ENCODE results near the gene ZNF669.
"Not testable (repeated sequence)": the region's sequence is repeated elsewhere in the genome, so short reads cannot be mapped to it uniquely, and the experiment has no call there.

The ZNF669 gene

DNA sequence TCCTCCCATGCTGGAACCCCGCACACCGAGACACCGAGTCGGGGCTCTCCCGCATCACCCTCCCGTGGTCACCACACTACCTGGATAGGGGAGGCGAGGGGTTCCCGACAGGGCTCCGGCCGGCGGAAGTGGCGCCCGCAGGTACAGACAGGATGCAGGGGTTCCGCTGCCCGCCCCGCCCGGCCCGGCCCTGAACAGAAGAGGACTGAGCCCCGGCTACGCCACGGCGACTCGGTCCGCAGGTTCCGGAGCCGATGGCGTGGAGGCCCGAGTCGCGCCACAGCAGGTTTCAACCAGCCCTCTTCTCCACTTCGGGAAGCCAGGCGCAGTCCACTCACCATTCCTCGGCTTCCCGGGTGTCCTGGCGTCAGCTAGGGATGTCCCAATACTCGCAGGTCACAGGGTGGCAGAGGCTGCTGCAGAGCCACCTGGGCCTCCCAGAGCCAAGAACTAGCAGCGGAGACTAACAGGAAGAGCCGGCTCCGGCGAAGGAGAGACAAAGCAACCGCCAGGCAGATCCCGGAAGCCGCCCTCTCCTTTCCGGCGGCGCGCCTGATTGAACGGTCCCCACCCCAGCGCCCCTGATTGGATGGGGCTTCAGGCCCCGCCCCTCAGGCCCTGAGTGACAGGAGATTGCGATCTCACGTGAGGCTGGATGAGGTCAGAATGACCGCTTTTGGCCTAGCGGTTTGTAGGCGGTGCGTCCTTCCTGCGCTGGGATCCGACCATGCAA, at the start of gene ZNF669:
Gene ZNF669, minus strand, starts transcription at position 498 of the 733 bp plus-strand sequence. Its CDS starts 157 bp downstream, at position 341.
- peak; percentile 98 for DNase-seq (ENCODE audit: low spot score)

DNA sequence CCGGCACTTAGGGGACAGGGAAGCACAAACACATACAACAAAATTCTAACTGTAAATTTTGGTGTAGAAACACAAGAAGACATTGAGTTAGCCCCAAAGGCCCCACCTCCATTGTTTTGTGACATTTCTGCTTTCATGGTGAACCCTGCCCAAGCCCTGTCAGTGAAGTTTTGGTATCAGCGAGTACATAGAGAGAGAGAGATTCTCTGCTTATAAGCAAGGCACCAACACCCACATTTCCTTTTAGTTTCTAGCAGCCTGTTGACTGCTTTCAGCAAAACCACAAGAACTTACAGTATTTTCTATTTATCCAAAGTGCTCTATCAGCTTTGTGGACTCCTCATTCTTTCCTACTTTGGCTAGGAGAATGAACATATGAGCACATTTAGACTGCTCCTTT, 43.6 kb upstream of the ZNF669 start:
- DNase-seq (ENCODE audit: low spot score): no peak

DNA sequence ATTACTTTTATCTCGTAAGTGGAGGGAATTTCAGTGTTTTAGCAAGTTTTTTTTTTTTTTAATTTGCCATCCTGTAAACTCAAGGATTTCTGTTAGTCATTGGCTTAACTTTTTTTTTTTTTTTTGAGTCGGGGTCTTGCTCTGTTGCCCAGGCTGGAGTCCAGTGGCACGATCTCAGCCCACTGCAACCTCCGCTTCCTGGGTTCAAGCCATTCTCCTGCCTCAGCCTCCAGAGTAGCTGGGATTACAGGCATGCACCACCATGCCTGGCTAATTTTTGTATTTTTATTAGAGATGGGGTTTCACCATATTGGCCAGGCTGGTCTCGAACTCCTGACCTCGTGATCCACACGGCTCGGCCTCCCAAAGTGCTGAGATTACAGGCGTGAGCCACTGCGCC, 43.0 kb upstream of the ZNF669 start:
- not testable (repeated sequence) for DNase-seq (ENCODE audit: low spot score)

DNA sequence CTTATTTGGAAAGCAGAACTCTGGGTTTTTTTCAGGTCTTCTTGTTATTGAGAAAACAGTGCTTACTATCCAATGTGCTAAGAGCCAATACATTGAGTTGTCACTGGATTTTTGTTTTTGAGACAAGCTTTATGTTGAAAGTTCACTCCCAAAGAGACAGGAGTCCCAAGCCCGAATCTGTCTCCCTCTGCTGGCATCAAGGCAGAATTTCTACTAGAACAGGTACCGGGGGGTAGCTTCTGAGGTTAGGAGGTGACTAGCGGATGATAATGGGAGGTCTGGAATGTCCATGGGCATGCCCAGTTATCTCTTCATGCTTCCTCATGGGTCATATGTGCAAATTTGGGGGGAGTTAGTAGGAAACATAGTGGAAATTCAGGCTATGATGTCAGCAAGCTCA, 42.5 kb upstream of the ZNF669 start:
- no peak for DNase-seq (ENCODE audit: low spot score)

DNA sequence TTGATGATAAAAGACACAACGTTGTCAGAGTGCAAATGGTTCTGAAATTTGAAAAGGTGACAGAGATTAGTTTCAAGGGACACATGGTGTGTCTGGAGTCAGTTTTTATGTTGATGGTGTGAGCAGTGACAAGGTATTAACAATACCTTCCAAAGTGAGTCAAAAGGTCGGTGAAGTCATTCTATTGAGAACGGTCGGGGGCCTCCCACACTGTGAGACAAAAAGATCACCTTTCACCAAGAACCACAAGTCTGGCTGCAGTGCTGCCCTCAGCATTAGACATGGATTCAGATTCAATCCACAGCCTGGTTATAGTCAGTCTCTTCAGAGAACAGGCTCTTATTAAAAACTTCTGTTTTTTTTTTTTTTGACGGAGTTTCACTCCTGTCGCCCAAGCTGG, 41.1 kb upstream of the ZNF669 start:
- no peak for DNase-seq (ENCODE audit: low spot score)

DNA sequence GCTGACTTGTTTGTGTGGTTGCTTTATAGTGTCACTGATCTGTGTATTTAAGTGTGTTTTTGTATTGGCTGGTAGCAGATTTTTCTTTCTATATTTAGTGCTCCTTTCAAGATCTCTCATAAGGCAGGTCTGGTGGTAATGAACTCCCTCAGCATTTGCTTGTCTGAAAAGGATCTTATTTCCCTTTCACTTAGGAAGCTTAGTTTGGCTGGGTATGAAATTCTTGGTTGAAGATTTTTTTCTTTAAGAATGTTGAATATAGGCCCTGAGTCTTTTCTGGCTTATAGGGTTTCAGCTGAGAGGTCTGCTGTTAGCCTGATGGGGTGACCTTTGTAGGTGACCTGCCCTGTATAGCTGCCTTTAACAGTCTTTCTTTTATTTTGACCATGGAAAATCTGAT, 35.4 kb upstream of the ZNF669 start:
- not testable (repeated sequence) for DNase-seq (ENCODE audit: low spot score)

DNA sequence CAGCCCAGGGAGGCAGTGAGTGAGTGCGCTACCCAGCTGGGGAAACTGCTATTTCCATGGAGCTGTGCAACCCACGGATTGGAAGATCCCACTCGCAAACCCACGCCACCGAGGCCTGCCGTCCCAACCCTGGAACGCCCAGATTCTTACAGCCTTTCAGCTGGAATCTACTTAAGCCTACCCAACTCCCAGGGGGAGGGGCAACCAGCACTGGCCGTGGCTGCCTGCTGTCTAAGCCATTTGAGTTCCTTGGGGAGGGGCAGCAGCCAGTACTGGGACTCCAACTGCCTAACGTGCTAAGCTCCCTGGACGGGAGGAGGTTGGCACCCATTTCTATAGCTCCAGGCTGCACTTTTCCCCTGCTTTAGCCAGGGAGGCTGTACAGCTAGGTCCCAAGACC, 27.1 kb upstream of the ZNF669 start:
- DNase-seq (ENCODE audit: low spot score): no peak

DNA sequence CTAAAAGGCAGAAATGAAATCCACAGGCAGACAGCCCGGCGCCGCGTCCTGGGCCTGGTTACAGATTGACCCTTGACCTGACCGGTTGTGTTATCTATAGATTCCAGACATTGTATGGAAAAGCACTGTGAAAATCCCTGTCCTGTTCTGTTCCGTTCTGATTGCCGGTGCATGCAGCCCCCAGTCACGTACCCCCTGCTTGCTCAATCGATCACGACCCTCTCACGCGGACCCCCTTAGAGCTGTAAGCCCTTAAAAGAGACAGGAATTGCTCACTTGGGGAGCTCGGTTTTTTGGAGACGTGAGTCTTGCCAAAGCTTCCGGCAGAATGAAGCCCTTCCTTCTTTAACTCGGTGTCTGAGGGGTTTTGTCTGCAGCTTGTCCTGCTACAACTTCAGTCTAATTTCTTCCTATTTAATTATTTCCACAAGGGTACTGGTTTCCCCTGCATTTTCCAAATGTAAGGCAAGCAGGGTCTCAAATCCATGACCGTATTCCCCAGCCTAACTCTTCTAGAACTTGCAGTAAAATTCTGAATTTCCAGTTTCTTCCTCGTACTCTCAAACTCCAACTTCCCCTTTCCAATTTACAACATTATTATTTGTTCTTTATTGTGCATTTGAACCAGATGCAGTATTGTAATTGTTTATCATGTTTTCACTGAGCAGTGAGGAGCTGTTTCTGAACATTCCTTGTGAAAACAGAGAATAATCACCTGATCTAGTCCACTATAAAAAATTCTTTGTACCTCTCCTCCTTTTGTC, 23.5 kb upstream of the ZNF669 start:
- DNase-seq (ENCODE audit: low spot score): not testable (repeated sequence)

DNA sequence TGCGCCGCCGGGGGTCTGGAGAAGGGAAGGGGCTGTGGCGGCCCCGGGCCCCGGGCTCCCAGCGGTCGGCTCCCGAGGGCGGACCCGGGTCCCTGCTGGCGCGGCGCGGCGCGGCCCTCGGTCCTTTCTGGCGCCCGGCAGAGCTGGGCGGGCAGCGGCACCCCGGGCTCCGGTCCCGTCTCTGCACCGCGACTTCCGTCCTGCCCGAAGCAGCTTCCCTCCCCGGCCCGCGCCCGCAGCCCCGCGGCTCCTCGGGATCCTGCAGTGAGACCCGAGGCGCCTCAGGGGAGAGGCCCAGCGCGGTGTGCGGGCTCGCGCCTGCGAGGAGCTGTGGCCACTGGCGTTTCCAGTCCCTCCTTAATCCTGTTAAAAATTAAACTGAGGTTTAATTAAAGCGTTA, 22.4 kb upstream of the ZNF669 start:
- not testable (repeated sequence) for DNase-seq (ENCODE audit: low spot score)

DNA sequence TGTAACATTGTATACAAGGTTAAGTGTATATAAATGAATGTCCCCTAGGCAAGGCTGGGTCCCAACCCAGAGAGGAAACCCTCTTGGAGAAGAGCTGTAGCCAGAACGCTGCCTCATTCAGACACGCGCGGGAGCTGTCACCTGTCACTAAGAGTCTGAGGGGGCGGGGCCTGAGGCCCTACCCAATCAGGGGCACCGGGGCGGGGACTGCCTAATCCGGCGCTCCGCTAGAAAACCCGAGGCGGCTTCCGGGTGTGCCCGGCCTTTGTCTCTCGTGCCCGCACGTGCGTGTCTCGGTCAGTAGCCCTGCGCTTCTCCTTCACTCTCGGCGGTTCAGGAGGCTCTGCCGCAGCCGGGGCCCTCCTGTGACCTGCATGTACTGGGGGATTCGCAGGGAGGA, 22.0 kb upstream of the ZNF669 start:
- not testable (repeated sequence) for DNase-seq (ENCODE audit: low spot score)

DNA sequence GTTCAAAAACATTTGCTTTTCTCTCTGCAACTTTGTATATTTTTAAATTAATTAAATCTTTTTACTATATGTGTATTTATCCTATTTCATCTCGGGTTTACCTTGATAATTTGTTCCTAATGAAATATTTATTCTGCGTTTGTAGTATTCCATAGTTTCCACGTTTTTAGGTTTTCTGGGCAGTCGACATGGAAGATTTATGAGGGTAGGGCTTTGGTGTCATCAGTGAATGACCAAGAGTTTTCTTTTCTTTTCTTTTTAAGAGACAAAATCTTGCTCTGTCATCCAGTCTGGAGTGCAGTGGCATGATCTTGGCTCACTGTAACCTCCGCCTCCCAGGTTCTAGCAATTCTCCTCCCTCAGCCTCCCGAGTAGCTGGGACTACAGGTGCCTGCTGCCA, 17.2 kb upstream of the ZNF669 start:
- no peak for DNase-seq (ENCODE audit: low spot score)

DNA sequence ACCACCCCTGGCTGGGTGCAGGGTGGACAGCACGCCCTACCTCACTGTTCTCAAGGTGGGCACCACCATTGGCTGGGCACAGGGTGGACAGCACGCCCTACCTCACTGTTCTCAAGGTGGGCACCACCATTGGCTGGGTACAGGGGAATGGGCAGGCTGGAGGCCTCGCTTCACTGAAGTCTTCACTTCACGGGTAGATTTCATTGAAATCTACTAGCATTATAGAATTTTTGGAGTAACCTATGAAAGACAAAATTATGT, 16.2 kb upstream of the ZNF669 start:
- DNase-seq (ENCODE audit: low spot score): not testable (repeated sequence)

DNA sequence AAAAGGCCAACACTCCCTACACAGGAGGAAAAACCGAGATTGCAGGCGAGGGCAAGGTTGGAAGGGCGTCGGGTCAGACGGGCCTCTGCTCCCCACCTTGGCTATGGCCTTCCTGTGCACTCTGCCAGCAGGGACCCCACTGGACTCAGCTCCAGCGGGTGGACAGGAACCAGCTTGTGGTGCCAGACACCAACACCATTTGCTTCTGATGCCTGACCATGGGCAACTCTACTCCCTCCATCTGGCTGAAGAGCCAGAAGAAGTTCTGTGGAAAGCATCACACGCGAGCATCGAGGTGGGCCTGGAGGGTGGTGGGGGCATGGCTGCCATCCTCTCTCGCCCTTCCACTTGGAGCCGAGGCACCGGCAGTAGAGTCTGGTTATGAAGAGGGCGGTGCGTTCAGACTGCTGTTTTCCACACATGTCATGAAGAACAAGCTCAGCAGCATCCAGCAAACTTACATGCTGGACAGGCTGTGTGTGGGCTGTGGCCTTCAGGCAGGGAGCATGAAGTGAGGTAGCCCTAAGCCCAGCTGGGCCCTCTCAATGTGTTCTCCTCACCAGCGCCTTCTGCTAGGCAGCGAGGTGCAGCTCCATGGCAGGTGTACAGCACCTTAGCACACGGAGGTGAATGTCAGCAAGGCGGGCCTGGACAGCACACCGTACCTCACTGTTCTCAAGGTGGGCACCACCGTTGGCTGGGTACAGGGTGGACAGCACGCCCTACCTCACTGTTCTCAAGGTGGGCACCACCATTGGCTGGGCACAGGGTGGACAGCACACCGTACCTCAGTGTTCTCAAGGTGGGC, 15.6 kb upstream of the ZNF669 start:
- DNase-seq (ENCODE audit: low spot score): no peak

DNA sequence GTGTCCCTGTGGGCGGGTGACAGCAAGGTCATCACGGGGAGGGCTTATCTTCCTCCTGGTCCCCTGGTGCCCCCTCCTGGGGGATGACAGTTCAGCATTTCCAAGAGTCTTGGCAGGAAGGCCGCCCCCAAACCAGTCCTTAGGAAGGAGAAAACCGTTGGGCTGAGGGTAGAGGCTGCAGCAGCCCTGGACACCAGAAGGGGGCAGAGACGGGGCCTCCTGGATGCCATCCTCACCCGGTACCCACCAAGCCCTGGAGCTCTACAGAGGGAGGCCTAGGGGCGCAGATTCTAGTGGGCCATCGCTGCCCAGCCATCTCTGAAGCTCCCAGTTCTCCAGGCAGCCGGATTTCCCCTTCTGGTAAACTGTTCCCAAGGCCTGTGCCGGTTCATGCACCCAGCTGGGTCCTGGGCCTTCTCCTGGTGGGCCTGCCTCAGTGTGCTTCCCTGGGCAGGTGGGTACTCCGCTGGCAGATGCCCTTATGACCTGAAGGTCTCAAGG, 14.8 kb upstream of the ZNF669 start:
- no peak for DNase-seq (ENCODE audit: low spot score)

DNA sequence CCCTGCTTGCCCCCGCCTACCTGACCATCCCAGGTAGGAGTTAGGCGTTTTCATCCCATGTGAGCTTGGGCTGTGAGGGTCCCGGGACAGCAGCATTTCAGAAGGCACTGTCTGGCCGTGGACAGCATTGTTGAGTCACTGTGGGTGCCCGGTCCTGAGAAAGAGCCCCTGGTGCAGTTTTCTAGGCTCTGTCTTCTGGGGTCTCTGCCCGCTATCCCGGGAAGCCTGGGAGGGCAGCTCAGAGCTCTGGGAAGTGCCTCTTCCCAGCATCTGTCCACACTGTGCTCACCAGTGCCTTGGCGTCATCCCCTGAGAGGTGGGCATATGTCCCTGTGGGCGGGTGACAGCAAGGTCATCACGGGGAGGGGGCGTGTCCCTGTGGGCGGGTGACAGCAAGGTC, 11.4 kb upstream of the ZNF669 start:
- no peak for DNase-seq (ENCODE audit: low spot score)

DNA sequence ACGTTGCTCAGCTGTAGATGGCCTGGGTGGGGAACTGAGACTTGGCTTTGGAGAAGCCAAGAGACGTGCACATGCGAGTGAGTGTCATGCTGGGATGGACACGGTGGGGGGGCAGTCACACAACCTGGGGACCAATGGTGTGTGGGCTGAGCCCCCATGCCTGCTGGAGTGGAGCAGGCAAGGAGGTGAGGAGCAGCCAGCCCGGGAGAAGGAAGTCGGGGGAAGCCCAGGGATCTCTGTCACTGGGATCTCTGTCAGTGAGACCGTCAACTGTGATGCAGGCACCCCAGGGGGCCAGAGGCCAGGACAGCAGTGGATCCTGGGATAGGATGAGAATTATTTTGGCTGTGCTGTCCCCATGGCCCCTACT, 11.0 kb upstream of the ZNF669 start:
- no peak for DNase-seq (ENCODE audit: low spot score)

DNA sequence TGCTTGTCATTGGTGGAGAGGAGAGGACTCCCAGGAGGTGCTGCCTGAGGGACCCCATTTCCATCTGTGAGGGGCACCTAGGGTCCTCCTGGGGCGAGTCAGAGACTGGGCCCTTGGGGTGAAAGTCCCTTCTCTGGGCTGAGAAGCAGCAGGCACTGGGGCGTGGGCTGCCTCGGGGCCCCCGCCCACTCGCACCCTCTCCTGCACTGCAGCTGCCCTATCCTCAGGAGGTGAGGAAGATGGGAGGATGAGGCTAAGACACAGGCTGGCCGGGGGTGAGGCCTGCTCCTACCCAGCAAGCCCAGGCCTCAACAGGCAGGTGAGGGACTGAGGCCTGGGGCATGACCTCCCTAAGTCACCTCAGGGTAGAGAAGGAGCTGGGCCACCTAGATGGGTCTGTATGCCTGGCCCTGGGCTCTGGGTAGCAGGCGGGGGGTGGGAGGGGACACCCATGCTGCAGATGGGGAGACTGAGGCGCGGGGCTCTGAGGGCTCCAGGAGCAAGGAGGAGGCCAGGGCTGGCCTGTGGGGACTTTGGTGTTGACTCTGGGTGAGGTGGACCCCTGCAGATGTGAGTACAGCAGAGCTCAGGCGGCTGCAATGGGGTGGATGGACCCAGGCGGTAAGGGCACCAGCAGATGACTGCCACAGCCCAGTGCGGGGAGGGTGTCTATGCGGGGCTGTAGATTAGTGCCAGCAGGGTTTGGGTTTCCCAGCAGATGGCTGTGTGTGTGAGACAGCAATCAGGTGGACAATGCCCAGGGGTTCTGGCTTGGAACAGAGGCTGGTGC, 10.4 kb upstream of the ZNF669 start:
- DNase-seq (ENCODE audit: low spot score): no peak

DNA sequence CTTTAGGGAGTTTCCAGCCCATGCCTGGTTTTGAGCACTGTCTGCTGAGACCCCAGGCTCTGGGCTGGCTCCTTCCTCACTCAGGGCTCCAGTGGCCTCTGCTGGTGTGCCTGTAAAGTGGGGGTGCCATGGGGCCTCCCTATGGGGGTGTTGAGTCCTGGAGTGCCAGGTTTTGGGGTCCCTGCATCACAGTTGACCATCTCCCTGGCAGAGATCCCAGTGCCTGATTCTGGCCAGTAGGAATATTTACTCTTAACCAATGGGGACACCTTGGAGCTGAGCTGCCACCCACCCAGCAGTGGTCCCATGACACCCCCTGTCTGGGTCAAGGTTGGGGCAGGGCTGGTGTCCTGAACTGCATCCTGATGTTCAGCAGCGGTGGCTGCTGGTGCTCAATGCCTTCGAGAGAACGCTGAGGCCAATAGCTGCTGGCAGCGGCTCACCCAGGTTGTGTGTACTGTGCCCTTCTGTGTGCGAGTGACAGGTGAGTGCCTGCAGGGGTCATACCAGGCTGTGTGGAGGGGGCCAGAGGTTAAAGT, 9.6 kb upstream of the ZNF669 start:
- no peak for DNase-seq (ENCODE audit: low spot score)

DNA sequence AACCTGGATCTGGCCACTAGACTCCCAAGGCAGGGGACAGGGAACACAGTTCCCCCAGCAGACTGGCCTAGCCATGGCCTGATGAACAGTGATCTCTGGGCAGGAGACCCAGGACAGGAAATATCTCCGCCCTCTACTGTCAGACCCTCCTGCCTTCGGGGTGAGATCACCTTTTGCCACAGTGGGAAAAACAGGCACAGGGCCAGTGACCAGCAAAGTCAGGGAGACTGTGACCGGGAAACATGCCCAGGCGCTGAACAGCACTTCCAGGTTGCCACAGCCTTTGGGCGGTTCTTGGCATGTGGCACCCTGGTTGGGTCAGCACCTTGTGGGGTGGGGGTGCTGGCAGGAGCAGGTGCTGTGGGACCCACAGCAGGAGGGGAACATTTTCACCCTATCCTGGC, 8.9 kb upstream of the ZNF669 start:
- DNase-seq (ENCODE audit: low spot score): no peak

DNA sequence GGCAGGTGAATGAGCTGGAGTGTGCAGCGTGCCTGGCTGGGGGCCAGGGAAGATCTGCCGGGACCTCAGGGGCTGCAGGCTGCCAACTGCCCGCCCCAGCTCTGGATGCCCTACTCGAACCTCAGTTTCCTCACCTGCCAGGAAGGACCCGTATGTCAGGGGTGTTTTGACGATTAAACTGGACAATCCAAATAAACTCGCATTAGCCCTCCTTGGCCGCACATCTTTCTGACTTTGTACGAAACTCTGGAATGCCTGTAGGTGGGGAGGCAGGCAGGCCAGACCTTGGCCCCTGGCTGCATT, 8.3 kb upstream of the ZNF669 start:
- DNase-seq (ENCODE audit: low spot score): no peak

DNA sequence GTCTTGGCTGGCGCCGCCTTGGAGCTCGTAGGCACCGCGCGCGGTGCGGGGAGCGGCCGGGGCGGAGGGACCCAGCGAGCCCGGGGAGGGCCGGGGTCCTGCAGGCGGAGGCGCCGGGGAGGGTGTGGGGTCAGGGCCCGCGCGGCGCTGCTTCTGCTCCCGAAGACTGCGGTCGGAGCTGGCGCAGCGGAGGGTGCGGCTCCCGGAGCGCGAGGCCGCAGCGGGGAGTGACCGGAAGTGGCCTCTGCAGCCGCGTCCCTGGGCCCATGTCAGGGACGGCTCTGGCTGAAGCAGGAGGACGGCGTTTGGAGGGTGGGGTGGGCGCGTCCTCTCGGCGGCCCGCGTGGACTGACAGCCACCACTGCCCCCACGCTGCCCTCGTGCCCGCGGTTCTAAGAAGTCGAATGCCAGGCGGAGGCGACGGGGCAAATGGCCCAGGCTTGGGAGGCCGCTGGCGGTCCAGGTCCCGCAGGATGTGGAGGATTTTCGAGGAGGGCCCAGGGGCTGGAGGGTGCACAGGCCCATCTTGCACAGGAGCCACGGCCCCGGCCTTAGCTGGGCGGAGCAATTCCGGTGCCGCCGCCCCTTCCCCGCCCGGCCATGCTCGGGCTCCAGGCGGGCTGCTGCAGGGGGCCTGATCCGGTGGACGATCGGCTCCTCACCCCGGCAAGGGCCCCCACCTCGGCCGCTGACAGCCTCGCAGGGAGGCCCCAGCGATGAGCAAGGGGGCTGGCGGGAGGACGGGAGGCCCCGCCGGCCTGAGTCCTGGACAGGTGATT, 7.7 kb upstream of the ZNF669 start:
- DNase-seq (ENCODE audit: low spot score): no peak

All from left forelimb (tissue), 1 donor.